GM23338 (cell line): Measurements from ENCODE around the gene GTF2F1.

Source experiments
- TF ChIP-seq, protein P1 (sequence below), 2 experiments: fragments of 200-600 bp in 1 of 2; sonication (generic) in 1 of 2; conservative IDR thresholded peaks; 2 replicates each; pipeline versions ENCODE4 v1.5.1 to v1.6.1; 2016 to 2017; ENCODE audit warnings: antibody characterized with exemption in 2 of 2, low read depth in 2 of 2, mild to moderate bottlenecking in 2 of 2, moderate library complexity in 1 of 2
- TF ChIP-seq, protein P2 (sequence below): IDR thresholded peaks from one replicate; pipeline ENCODE4 v1.6.1; 2018; ENCODE audit warnings: antibody characterized with exemption; ENCODE audit not compliant: unreplicated experiment

GRCh38 chr19:6373813-6374108 is 19.2 kb downstream of the GTF2F1 start:
- TF ChIP-seq, protein P1, sequence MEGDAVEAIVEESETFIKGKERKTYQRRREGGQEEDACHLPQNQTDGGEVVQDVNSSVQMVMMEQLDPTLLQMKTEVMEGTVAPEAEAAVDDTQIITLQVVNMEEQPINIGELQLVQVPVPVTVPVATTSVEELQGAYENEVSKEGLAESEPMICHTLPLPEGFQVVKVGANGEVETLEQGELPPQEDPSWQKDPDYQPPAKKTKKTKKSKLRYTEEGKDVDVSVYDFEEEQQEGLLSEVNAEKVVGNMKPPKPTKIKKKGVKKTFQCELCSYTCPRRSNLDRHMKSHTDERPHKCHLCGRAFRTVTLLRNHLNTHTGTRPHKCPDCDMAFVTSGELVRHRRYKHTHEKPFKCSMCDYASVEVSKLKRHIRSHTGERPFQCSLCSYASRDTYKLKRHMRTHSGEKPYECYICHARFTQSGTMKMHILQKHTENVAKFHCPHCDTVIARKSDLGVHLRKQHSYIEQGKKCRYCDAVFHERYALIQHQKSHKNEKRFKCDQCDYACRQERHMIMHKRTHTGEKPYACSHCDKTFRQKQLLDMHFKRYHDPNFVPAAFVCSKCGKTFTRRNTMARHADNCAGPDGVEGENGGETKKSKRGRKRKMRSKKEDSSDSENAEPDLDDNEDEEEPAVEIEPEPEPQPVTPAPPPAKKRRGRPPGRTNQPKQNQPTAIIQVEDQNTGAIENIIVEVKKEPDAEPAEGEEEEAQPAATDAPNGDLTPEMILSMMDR (conservative IDR thresholded peaks at IDR 0.05; ENCODE audit: low read depth in 2 of 2), result no peak
- TF ChIP-seq, protein P2, sequence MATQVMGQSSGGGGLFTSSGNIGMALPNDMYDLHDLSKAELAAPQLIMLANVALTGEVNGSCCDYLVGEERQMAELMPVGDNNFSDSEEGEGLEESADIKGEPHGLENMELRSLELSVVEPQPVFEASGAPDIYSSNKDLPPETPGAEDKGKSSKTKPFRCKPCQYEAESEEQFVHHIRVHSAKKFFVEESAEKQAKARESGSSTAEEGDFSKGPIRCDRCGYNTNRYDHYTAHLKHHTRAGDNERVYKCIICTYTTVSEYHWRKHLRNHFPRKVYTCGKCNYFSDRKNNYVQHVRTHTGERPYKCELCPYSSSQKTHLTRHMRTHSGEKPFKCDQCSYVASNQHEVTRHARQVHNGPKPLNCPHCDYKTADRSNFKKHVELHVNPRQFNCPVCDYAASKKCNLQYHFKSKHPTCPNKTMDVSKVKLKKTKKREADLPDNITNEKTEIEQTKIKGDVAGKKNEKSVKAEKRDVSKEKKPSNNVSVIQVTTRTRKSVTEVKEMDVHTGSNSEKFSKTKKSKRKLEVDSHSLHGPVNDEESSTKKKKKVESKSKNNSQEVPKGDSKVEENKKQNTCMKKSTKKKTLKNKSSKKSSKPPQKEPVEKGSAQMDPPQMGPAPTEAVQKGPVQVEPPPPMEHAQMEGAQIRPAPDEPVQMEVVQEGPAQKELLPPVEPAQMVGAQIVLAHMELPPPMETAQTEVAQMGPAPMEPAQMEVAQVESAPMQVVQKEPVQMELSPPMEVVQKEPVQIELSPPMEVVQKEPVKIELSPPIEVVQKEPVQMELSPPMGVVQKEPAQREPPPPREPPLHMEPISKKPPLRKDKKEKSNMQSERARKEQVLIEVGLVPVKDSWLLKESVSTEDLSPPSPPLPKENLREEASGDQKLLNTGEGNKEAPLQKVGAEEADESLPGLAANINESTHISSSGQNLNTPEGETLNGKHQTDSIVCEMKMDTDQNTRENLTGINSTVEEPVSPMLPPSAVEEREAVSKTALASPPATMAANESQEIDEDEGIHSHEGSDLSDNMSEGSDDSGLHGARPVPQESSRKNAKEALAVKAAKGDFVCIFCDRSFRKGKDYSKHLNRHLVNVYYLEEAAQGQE, result no peak
